GM23338 (cell line): Measurements from ENCODE around the gene PLXNB2. TPM values are rescaled to one million over a fixed set of nuclear protein-coding genes. Genes with fewer than 3 reads are reported as not detected.

Experiments
- CTCF ChIP-seq, 2 experiments: fragments of 200-600 bp in 1 of 2; sonication (generic) in 1 of 2; conservative IDR thresholded peaks; 2 replicates each; pipeline versions ENCODE4 v1.5.1 to v1.6.1; 2016 to 2017; ENCODE audit warnings: antibody characterized with exemption in 2 of 2, low read depth in 2 of 2, mild to moderate bottlenecking in 2 of 2, moderate library complexity in 1 of 2
- ETS1 ChIP-seq: IDR thresholded peaks from 2 replicates; pipeline ENCODE4 v1.6.1; 2016; ENCODE audit warnings: antibody characterized with exemption
- EZH2 ChIP-seq: fragments of 200-600 bp; sonication (generic); IDR thresholded peaks from one replicate; pipeline ENCODE4 v1.8.0; 2017; ENCODE audit warnings: antibody characterized with exemption, mild to moderate bottlenecking, low read depth; ENCODE audit not compliant: unreplicated experiment
- EZH2phosphoT487 ChIP-seq: fragments of 200-600 bp; sonication (generic); IDR thresholded peaks from one replicate; pipeline ENCODE4 v1.8.1; 2018; ENCODE audit warnings: antibody characterized with exemption; ENCODE audit not compliant: unreplicated experiment
- JUNB ChIP-seq: IDR thresholded peaks from one replicate; pipeline ENCODE4 v1.6.1; 2016; ENCODE audit warnings: antibody characterized with exemption; ENCODE audit not compliant: unreplicated experiment
- POLR2AphosphoS5 ChIP-seq: IDR thresholded peaks from 2 replicates; pipeline ENCODE4 v1.6.1; 2016; ENCODE audit warnings: antibody characterized with exemption, low read depth
- STAT1 ChIP-seq: IDR thresholded peaks from one replicate; pipeline ENCODE4 v1.6.1; 2016; ENCODE audit warnings: antibody characterized with exemption; ENCODE audit not compliant: unreplicated experiment
- ZNF114 ChIP-seq: fragments of 250-450 bp; sonication (Bioruptor Pico); IDR thresholded peaks from 2 replicates; pipeline ENCODE4 v1.5.0; 2020; ENCODE audit warnings: mild to moderate bottlenecking, moderate library complexity
- ZNF331 ChIP-seq: fragments of 250-450 bp; sonication (Bioruptor Pico); IDR thresholded peaks from 2 replicates; pipeline ENCODE4 v1.5.0; 2020; ENCODE audit warnings: low read depth, mild to moderate bottlenecking, moderate library complexity
- ZNF462 ChIP-seq: fragments of 250-450 bp; sonication (Bioruptor Pico); IDR thresholded peaks from 2 replicates; pipeline ENCODE4 v1.5.0; 2020; ENCODE audit warnings: mild to moderate bottlenecking, moderate library complexity
- polyA plus RNA-seq: library from polyadenylated mRNA; unstranded; fragments of >200 nt; fragmentation: Nextera tagmentation; extraction: Ambion mirVana; gene quantifications from 2 replicates; pipeline ENCODE4 v1.2.1, GENCODE V29; 2016
- total RNA-seq: library from RNA; depleted of rRNA; stranded (reverse); fragments of >200 nt; shearing (Covaris generic); gene quantifications from 2 replicates; pipeline ENCODE4 v1.2.3, GENCODE V29; 2014

The PLXNB2 gene
- total and polyA plus RNA-seq, 2 experiments from 2014 or later = 29.1 to 66.3 TPM

GRCh38 chr22:50296658-50297490, 10.6 kb downstream of the PLXNB2 start (continued):
- TF ChIP-seq ZNF462 (CRISPR knock-in tag) (no peak), ZNF331 (no peak), POLR2AphosphoS5 (no peak), CTCF (conservative IDR thresholded peaks at IDR 0.05; ENCODE audit: low read depth in 2 of 2) (no peak), ETS1 (no peak), EZH2phosphoT487 (no peak), JUNB (no peak), EZH2 (no peak), ZNF114 (CRISPR knock-in tag) (no peak), STAT1 (no peak)
